ENCODE results near the gene AMER3. TPM values are rescaled to one million over a fixed set of nuclear protein-coding genes. Genes with fewer than 3 reads are reported as not detected.

Gene AMER3
- total and polyA plus RNA-seq, 2 experiments from 2014 or later, result 0.05 to 0.49 TPM

- TF ChIP-seq ETS1 (IDR thresholded peaks at IDR 0.05), result no peak
- no peak for TF ChIP-seq CTCF (conservative IDR thresholded peaks at IDR 0.05; ENCODE audit: low read depth in 2 of 2)
- no peak for TF ChIP-seq EZH2 (IDR thresholded peaks at IDR 0.05; ENCODE audit: low read depth, unreplicated experiment)
Observed at GRCh38 chr2:130724455-130724854, 30.9 kb upstream of the AMER3 start (continued).

- Histone ChIP-seq H3F3A (replicated peaks; ENCODE audit: low read depth) (no peaks in the 10 kb centered on the region), H3K9me2 (ENCODE audit: insufficient read depth) (0 out of 2 replicates have a peak, but pooled peaks cover 5% of the 10 kb centered on the region), H3K36me3 (ENCODE audit: insufficient read depth) (no peaks in the 10 kb centered on the region), H3K4me2 (peak overlapping the region; percentile 100), H3K27me3 (ENCODE audit: insufficient read depth) (peaks cover 15% of the 10 kb centered on the region), H3K4me1 (ENCODE audit: insufficient read depth) (no peaks in the 10 kb centered on the region; the same call in 1 of the 2 replicates), H3K4me3 (peak overlapping the region; percentile 90), H3K79me2 (replicated peaks; ENCODE audit: insufficient read depth) (no peaks in the 10 kb centered on the region), H2AFZ (peak overlapping the region; percentile 98), H3K27ac (ENCODE audit: low read depth) (0 out of 2 replicates have a peak overlapping the region, but pooled peaks have one; percentile 63), H4K20me1 (replicated peaks; ENCODE audit: insufficient read depth) (no peaks in the 10 kb centered on the region)
- H3K9me3 Mint-ChIP-seq, result peaks cover 7% of the 10 kb centered on the region; the same call in 2 of the 3 replicates
- no peaks in the 10 kb centered on the region for H3K36me3 Mint-ChIP-seq (ENCODE audit: low read depth)
- peaks cover 8% of the 10 kb centered on the region; the same call in 2 of the 3 replicates for H3K4me1 Mint-ChIP-seq
- H3K27me3 Mint-ChIP-seq (ENCODE audit: insufficient read depth, low read depth, poor library complexity), result peaks cover 15% of the 10 kb centered on the region
- ATAC-seq, result peak; percentile 51
- peak overlapping the region; percentile 42; the same call in 1 of the 2 replicates for H3K27ac Mint-ChIP-seq
- DNase-seq (ENCODE audit: low spot score), result peak; percentile 48
- peak overlapping the region; percentile 80 for H3K4me3 Mint-ChIP-seq
- no peak for TF ChIP-seq ZNF462 (CRISPR knock-in tag; IDR thresholded peaks at IDR 0.05)
- TF ChIP-seq EZH2 (IDR thresholded peaks at IDR 0.05; ENCODE audit: low read depth, unreplicated experiment), result no peak
- no peak for TF ChIP-seq ZNF331 (CRISPR knock-in tag; IDR thresholded peaks at IDR 0.05; ENCODE audit: low read depth)
- no peak for TF ChIP-seq JUNB (IDR thresholded peaks at IDR 0.05; ENCODE audit: unreplicated experiment)
- no peak for TF ChIP-seq NANOG (IDR thresholded peaks at IDR 0.05; ENCODE audit: borderline replicate concordance)
- no peak for TF ChIP-seq REST (IDR thresholded peaks at IDR 0.05; ENCODE audit: unreplicated experiment)
- TF ChIP-seq ZNF114 (CRISPR knock-in tag; IDR thresholded peaks at IDR 0.05), result no peak
- no peak for TF ChIP-seq EZH2phosphoT487 (IDR thresholded peaks at IDR 0.05; ENCODE audit: unreplicated experiment)
- no peak for TF ChIP-seq CREB1 (CRISPR knock-in tag; IDR thresholded peaks at IDR 0.05; ENCODE audit: low read depth)
- no peak for TF ChIP-seq STAT1 (IDR thresholded peaks at IDR 0.05; ENCODE audit: unreplicated experiment)
Observed at GRCh38 chr2:130726614-130727180, 28.6 kb upstream of the AMER3 start.
